Measurements from ENCODE around the gene MRPS18B. TPM values are rescaled to one million over a fixed set of nuclear protein-coding genes. Genes with fewer than 3 reads are reported as not detected.

MRPS18B gene
- polyA plus RNA-seq, 1 of the 3 experiments (the other 2 are of a cell fraction), result 45.2 TPM

DNA sequence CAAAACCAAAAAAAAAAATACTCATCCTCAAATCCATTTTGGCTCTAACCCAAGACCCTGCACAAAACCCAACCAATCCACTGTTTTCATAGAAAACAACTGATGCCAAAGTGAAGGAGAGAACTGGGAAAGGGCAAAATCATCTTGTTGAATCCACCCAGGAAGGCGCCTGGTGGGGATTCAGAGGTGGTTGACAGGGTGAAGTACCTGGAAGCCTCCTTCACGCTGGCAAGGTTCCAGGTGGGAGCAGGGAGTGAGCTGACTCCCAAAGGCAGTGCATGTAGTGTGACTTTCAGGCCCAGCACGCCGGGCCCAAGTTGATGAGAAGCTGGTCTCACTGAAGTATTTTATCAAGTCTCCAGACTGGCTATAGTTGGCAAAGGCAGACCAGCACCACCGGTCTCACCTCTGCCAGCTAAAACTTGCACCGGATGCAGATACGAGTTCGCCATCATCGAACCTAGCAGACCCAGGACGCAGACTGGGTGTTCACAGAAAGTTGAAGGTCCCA, 17.1 kb upstream of the MRPS18B start:
- Histone ChIP-seq H3K9me2 (no peaks in the 10 kb centered on the region), H3K79me2 (ENCODE audit: insufficient read depth) (no peaks in the 10 kb centered on the region), H3K27ac (ENCODE audit: low read depth in 2 of 2, low read length in 1 of 2) (0 out of 4 replicates have a peak overlapping the region, but pooled peaks of 1 of the 2 experiments have one; percentile 13), H3K4me3 (ENCODE audit: low read depth in 2 of 2, low read length in 1 of 2) (no peak overlapping the region), H2AFZ (ENCODE audit: low read depth) (no peak overlapping the region), H3K4me1 (ENCODE audit: control insufficient read depth in 1 of 2, insufficient read depth in 2 of 2, low read depth in 1 of 2, low read length in 1 of 2) (no peaks in the 10 kb centered on the region), H3K9ac (no peak overlapping the region), H3K9me3 (no peaks in the 10 kb centered on the region), H3K27me3 (ENCODE audit: insufficient read depth) (no peaks in the 10 kb centered on the region), H3K4me2 (no peak overlapping the region), H4K20me1 (ENCODE audit: insufficient read depth) (no peaks in the 10 kb centered on the region), H3F3A (replicated peaks; ENCODE audit: insufficient read depth) (peaks cover 35% of the 10 kb centered on the region), H3K36me3 (replicated peaks in 1 of 2; ENCODE audit: control insufficient read depth in 1 of 2, insufficient read depth in 2 of 2, low read length in 1 of 2) (peaks cover 33 to 52% of the 10 kb centered on the region in 2 experiments)
- WGBS (ENCODE audit: low lambda C conversion rate), result 96% methylated on average over 6 of the region's 10 CpGs
- ChIA-PET CTCF (interaction anchor here (1.4 to 9.9 kb wide), 4 partner anchors 10 to 56 kb away, joined by 5 to 118 read pairs (median 12); no protein-coding TSS in a partner anchor), POLR2A (interaction anchor here (1.2 to 2.4 kb wide), 5 partner anchors 7 to 13 kb away, joined by 3 to 18 read pairs (median 6); no protein-coding TSS in a partner anchor)
- DNase-seq, result no peak
- TF ChIP-seq, protein P1, sequence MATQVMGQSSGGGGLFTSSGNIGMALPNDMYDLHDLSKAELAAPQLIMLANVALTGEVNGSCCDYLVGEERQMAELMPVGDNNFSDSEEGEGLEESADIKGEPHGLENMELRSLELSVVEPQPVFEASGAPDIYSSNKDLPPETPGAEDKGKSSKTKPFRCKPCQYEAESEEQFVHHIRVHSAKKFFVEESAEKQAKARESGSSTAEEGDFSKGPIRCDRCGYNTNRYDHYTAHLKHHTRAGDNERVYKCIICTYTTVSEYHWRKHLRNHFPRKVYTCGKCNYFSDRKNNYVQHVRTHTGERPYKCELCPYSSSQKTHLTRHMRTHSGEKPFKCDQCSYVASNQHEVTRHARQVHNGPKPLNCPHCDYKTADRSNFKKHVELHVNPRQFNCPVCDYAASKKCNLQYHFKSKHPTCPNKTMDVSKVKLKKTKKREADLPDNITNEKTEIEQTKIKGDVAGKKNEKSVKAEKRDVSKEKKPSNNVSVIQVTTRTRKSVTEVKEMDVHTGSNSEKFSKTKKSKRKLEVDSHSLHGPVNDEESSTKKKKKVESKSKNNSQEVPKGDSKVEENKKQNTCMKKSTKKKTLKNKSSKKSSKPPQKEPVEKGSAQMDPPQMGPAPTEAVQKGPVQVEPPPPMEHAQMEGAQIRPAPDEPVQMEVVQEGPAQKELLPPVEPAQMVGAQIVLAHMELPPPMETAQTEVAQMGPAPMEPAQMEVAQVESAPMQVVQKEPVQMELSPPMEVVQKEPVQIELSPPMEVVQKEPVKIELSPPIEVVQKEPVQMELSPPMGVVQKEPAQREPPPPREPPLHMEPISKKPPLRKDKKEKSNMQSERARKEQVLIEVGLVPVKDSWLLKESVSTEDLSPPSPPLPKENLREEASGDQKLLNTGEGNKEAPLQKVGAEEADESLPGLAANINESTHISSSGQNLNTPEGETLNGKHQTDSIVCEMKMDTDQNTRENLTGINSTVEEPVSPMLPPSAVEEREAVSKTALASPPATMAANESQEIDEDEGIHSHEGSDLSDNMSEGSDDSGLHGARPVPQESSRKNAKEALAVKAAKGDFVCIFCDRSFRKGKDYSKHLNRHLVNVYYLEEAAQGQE (IDR thresholded peaks at IDR 0.05; ENCODE audit: low read depth, low read length), result no peak
- TF ChIP-seq NFIC (IDR thresholded peaks at IDR 0.05; ENCODE audit: borderline replicate concordance) (0 out of 2 replicates have a peak, but pooled peaks have one; percentile 7), CHD2 (IDR thresholded peaks at IDR 0.05; ENCODE audit: low read length, partially characterized antibody) (no peak), RXRA (IDR thresholded peaks at IDR 0.05; ENCODE audit: borderline replicate concordance, low read depth) (no peak), POLR2AphosphoS5 (IDR thresholded peaks at IDR 0.05; ENCODE audit: low read depth, low read length) (peak; percentile 29; the same call in 1 of the 2 replicates), GABPA (IDR thresholded peaks at IDR 0.05; ENCODE audit: low read depth) (no peak), GATA2 (CRISPR knock-in tag; IDR thresholded peaks at IDR 0.05) (no peak), TEAD4 (IDR thresholded peaks at IDR 0.05; ENCODE audit: borderline replicate concordance, insufficient read depth) (no peak), MEF2A (IDR thresholded peaks at IDR 0.05; ENCODE audit: borderline replicate concordance, low read depth) (no peak), EZH2phosphoT487 (IDR thresholded peaks at IDR 0.05; ENCODE audit: borderline replicate concordance, low read depth) (no peak), SIN3A (IDR thresholded peaks at IDR 0.05; ENCODE audit: borderline replicate concordance, low read depth, low read length) (no peak)
- TF ChIP-seq, protein P2, sequence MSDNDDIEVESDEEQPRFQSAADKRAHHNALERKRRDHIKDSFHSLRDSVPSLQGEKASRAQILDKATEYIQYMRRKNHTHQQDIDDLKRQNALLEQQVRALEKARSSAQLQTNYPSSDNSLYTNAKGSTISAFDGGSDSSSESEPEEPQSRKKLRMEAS (IDR thresholded peaks at IDR 0.05; ENCODE audit: low read depth), result no peak

DNA sequence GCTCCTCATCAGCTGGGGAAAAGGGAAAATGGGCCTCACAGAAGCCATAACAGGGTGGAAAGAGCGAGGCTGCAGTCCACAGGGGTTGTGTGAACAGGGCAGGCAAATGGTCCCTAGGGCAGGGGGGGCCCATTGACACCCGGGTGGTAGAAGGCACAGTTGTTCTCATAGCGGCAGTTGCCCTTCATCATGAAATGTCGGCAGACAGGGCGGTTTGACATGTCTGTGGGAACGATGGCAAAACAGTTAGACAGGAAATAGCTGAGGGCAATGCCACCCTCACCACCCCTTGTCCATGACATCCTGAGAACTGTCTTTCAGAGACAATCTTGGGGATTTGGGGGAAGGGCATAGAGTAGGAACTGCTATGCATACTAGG, 16.2 kb upstream of the MRPS18B start:
- no peak for TF ChIP-seq GABPA (IDR thresholded peaks at IDR 0.05; ENCODE audit: low read depth)
- no peak for TF ChIP-seq GATA2 (CRISPR knock-in tag; IDR thresholded peaks at IDR 0.05)
- TF ChIP-seq TEAD4 (IDR thresholded peaks at IDR 0.05; ENCODE audit: borderline replicate concordance, insufficient read depth), result no peak
- TF ChIP-seq RXRA (IDR thresholded peaks at IDR 0.05; ENCODE audit: borderline replicate concordance, low read depth), result no peak
- TF ChIP-seq YY1 (IDR thresholded peaks at IDR 0.05; ENCODE audit: low read depth), result no peak
- no peak for TF ChIP-seq FOXJ3 (CRISPR knock-in tag; IDR thresholded peaks at IDR 0.05)
- TF ChIP-seq FOXM1 (IDR thresholded peaks at IDR 0.05; ENCODE audit: low read depth), result no peak
- TF ChIP-seq, protein P3, sequence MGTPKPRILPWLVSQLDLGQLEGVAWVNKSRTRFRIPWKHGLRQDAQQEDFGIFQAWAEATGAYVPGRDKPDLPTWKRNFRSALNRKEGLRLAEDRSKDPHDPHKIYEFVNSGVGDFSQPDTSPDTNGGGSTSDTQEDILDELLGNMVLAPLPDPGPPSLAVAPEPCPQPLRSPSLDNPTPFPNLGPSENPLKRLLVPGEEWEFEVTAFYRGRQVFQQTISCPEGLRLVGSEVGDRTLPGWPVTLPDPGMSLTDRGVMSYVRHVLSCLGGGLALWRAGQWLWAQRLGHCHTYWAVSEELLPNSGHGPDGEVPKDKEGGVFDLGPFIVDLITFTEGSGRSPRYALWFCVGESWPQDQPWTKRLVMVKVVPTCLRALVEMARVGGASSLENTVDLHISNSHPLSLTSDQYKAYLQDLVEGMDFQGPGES (IDR thresholded peaks at IDR 0.05; ENCODE audit: low read depth, low read length), result no peak
- TF ChIP-seq SMC3 (IDR thresholded peaks at IDR 0.05; ENCODE audit: low read depth, low read length), result no peak
- TF ChIP-seq TCF12 (IDR thresholded peaks at IDR 0.05), result no peak
- TF ChIP-seq, protein P4, sequence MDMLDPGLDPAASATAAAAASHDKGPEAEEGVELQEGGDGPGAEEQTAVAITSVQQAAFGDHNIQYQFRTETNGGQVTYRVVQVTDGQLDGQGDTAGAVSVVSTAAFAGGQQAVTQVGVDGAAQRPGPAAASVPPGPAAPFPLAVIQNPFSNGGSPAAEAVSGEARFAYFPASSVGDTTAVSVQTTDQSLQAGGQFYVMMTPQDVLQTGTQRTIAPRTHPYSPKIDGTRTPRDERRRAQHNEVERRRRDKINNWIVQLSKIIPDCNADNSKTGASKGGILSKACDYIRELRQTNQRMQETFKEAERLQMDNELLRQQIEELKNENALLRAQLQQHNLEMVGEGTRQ (IDR thresholded peaks at IDR 0.05; ENCODE audit: borderline replicate concordance, low read depth, low read length), result no peak
- no peak for TF ChIP-seq RFX5 (IDR thresholded peaks at IDR 0.05; ENCODE audit: low read length)
- no peaks in the 10 kb centered on the region for H3K79me2 ChIP-seq (ENCODE audit: insufficient read depth)
- H3K27ac ChIP-seq (ENCODE audit: low read depth in 2 of 2, low read length in 1 of 2), result no peak overlapping the region
- H3K36me3 ChIP-seq (replicated peaks in 1 of 2; ENCODE audit: control insufficient read depth in 1 of 2, insufficient read depth in 2 of 2, low read length in 1 of 2), result peaks cover 39 to 61% of the 10 kb centered on the region in 2 experiments
- H3K4me2 ChIP-seq, result no peak overlapping the region
- H3K4me1 ChIP-seq (ENCODE audit: control insufficient read depth in 1 of 2, insufficient read depth in 2 of 2, low read depth in 1 of 2, low read length in 1 of 2), result no peaks in the 10 kb centered on the region
- no peak overlapping the region for H2AFZ ChIP-seq (ENCODE audit: low read depth)
- H3K9me3 ChIP-seq, result no peaks in the 10 kb centered on the region
- H4K20me1 ChIP-seq (ENCODE audit: insufficient read depth), result no peaks in the 10 kb centered on the region
- H3K9me2 ChIP-seq, result no peaks in the 10 kb centered on the region
- 90% methylated on average over 6 of the region's 6 CpGs for WGBS (ENCODE audit: low lambda C conversion rate)
- H3F3A ChIP-seq (replicated peaks; ENCODE audit: insufficient read depth), result peaks cover 35% of the 10 kb centered on the region
- H3K27me3 ChIP-seq (ENCODE audit: insufficient read depth), result no peaks in the 10 kb centered on the region
- ChIA-PET CTCF (interaction anchor here (1.6 to 9.9 kb wide), 3 partner anchors 9 to 57 kb away, joined by 7 to 118 read pairs (median 18); no protein-coding TSS in a partner anchor), POLR2A (interaction anchor here (1.2 to 2.4 kb wide), 5 partner anchors 8 to 14 kb away, joined by 3 to 18 read pairs (median 6); no protein-coding TSS in a partner anchor)
- H3K9ac ChIP-seq, result no peak overlapping the region
- H3K4me3 ChIP-seq (ENCODE audit: low read depth in 2 of 2, low read length in 1 of 2), result no peak overlapping the region
- DNase-seq, result no peak

Measured in SK-N-SH (cell line).